Astrocyte of the cerebellum (primary cell): ENCODE measurements around the gene STAP2.

ENCODE experiments used
- DNase-seq: peaks from one replicate; pipeline ENCODE4 v3.0.0-alpha.2; 2011; ENCODE audit warnings: low read depth
- H3K4me3 ChIP-seq: 2 replicates; pipeline ENCODE4 v1.5.1; 2011; ENCODE audit warnings: mild to moderate bottlenecking, low read depth, low read length, moderate library complexity
- CTCF ChIP-seq: IDR thresholded peaks from 2 replicates; pipeline ENCODE4 v1.5.1; 2012; ENCODE audit warnings: low read length, low read depth, moderate library complexity, mild to moderate bottlenecking; ENCODE audit errors: missing control alignments
- in situ Hi-C: cut with HindIII; loops from 2 replicates; pipeline ENCODE4 v1.10.0; 2017; ENCODE audit warnings: low sequenced_read_pairs

STAP2 gene

GRCh38 chr19:4347521-4347920, 8.9 kb upstream of the STAP2 start:
- H3K4me3 ChIP-seq, result no peak overlapping the region
- in situ Hi-C loops, result no loop called here
- no peak for DNase-seq
- no peak for TF ChIP-seq CTCF

GRCh38 chr19:4346020-4346383, 7.4 kb upstream of the STAP2 start:
- no peak for TF ChIP-seq CTCF
- in situ Hi-C loops, result no loop called here
- no peak for DNase-seq
- no peak overlapping the region for H3K4me3 ChIP-seq

GRCh38 chr19:4345342-4346019, 6.9 kb upstream of the STAP2 start:
- DNase-seq, result no peak
- H3K4me3 ChIP-seq, result no peak overlapping the region
- TF ChIP-seq CTCF, result no peak
- in situ Hi-C loops, result no loop called here

GRCh38 chr19:4343370-4344307, 5.0 kb upstream of the STAP2 start, which contains the start of gene MPND:
Gene MPND (plus strand): TSS chr19:4343562. CDS start chr19:4343594, 32 bp downstream.
- no peak for TF ChIP-seq CTCF
- in situ Hi-C loops, result no loop called here
- peak; percentile 29 for DNase-seq
- H3K4me3 ChIP-seq, result peak within 1 kb of the TSS; percentile 69

- peak; percentile 100 for DNase-seq
- H3K4me3 ChIP-seq, result peak overlapping the region; percentile 69
- TF ChIP-seq CTCF, result peak; percentile 38
- in situ Hi-C loops, result no loop called here
Observed at GRCh38 chr19:4342615-4343369, 4.2 kb upstream of the STAP2 start.

GRCh38 chr19:4342314-4342614, 3.6 kb upstream of the STAP2 start:
- in situ Hi-C loops, result no loop called here
- H3K4me3 ChIP-seq, result peak overlapping the region; percentile 69
- no peak for TF ChIP-seq CTCF
- no peak for DNase-seq
